SU-DHL-6 (cell line): ENCODE data around the gene SEC61A2.

Experiments used
- H2AFZ ChIP-seq: fragments of 200-600 bp; sonication (generic); 2 replicates; pipeline ENCODE4 v1.6.1; 2014; ENCODE audit warnings: low read depth, mild to moderate bottlenecking, moderate library complexity, mixed read lengths, antibody characterized with exemption, low read length; ENCODE audit not compliant: severe bottlenecking
- H3F3A ChIP-seq: fragments of 200-600 bp; shearing (Covaris generic); 2 replicates; pipeline ENCODE4 v1.6.0; 2016; ENCODE audit warnings: antibody characterized with exemption, mild to moderate bottlenecking; ENCODE audit not compliant: insufficient read depth
- H3K27ac ChIP-seq: fragments of 200-600 bp; sonication (generic); 2 replicates; pipeline ENCODE4 v1.5.1; 2016; ENCODE audit warnings: low read depth, mild to moderate bottlenecking, low read length, moderate library complexity, mixed read lengths
- H3K27me3 ChIP-seq: fragments of 200-600 bp; sonication (generic), shearing (Covaris generic); 2 replicates; pipeline ENCODE4 v1.6.0; 2014; ENCODE audit warnings: mild to moderate bottlenecking, low read length
- H3K36me3 ChIP-seq: fragments of 200-600 bp; sonication (generic); 2 replicates; pipeline ENCODE4 v1.6.1; 2014; ENCODE audit warnings: mild to moderate bottlenecking, low read length, mixed read lengths
- H3K4me2 ChIP-seq: fragments of 300-600, 200-600 bp; shearing (Covaris generic), sonication (generic); 2 replicates; pipeline ENCODE4 v1.6.0; 2014; ENCODE audit warnings: low read length, low read depth, mild to moderate bottlenecking; ENCODE audit not compliant: poor library complexity, severe bottlenecking
- H3K4me3 ChIP-seq: fragments of 200-600 bp; sonication (generic); 2 replicates; pipeline ENCODE4 v1.5.1; 2014; ENCODE audit warnings: antibody characterized with exemption, low read length, mild to moderate bottlenecking, mixed read lengths; ENCODE audit not compliant: insufficient read depth, poor library complexity, severe bottlenecking
- H3K79me2 ChIP-seq: fragments of 200-600 bp; sonication (generic); 2 replicates; pipeline ENCODE4 v1.6.1; 2014; ENCODE audit warnings: mild to moderate bottlenecking, low read length, moderate library complexity; ENCODE audit not compliant: insufficient read depth
- H3K9ac ChIP-seq: fragments of 200-600 bp; sonication (generic); 2 replicates; pipeline ENCODE4 v1.7.0; 2014; ENCODE audit warnings: mild to moderate bottlenecking, low read length
- H3K9me2 ChIP-seq: fragments of 200-600 bp; sonication (generic); replicated peaks from 2 replicates; pipeline ENCODE4 v1.6.1; 2014; ENCODE audit warnings: low read length; ENCODE audit not compliant: insufficient read depth
- H3K9me3 ChIP-seq: fragments of 200-600 bp; sonication (generic); 2 replicates; pipeline ENCODE4 v1.6.1; 2014; ENCODE audit warnings: low read length, mixed read lengths; ENCODE audit not compliant: insufficient read depth
- H4K20me1 ChIP-seq: fragments of 200-600 bp; sonication (generic); 2 replicates; pipeline ENCODE4 v1.6.1; 2014; ENCODE audit warnings: low read depth, mild to moderate bottlenecking, antibody characterized with exemption, low read length, moderate library complexity, mixed read lengths
- CTCF ChIP-seq: fragments of 200-600 bp; sonication (generic); IDR thresholded peaks from one replicate; pipeline ENCODE4 v1.5.1; 2017; ENCODE audit warnings: antibody characterized with exemption, mild to moderate bottlenecking, low read length, moderate library complexity; ENCODE audit not compliant: insufficient read depth, poor library complexity, severe bottlenecking
- EZH2phosphoT487 ChIP-seq: fragments of 200-600 bp; sonication (generic), shearing (Covaris generic); conservative IDR thresholded peaks from 2 replicates; pipeline ENCODE4 v1.6.1; 2018; ENCODE audit warnings: mild to moderate bottlenecking, antibody characterized with exemption, low read length, moderate library complexity, mixed read lengths

Gene SEC61A2

GRCh38 chr10:12130237-12130872, 878 bp downstream of the SEC61A2 start:
- Histone ChIP-seq H3K4me2 (peak overlapping the region; percentile 68), H3K9me3 (no peaks in the 10 kb centered on the region), H3K9me2 (no peaks in the 10 kb centered on the region), H3K27me3 (no peaks in the 10 kb centered on the region), H3K9ac (peak overlapping the region; percentile 76), H2AFZ (peak overlapping the region; percentile 86), H3K27ac (peak overlapping the region; percentile 8; the same call in 1 of the 2 replicates), H3F3A (peaks cover 21% of the 10 kb centered on the region; the same call in 1 of the 2 replicates), H3K36me3 (0 out of 2 replicates have a peak, but pooled peaks cover 2% of the 10 kb centered on the region), H3K4me3 (peak overlapping the region; percentile 75), H4K20me1 (no peaks in the 10 kb centered on the region), H3K79me2 (no peaks in the 10 kb centered on the region; the same call in 1 of the 2 replicates)
- TF ChIP-seq CTCF (peak; percentile 72), EZH2phosphoT487 (no peak)

GRCh38 chr10:12135631-12136030, 6.2 kb downstream of the SEC61A2 start:
- Histone ChIP-seq H3K9ac (no peak overlapping the region), H4K20me1 (no peaks in the 10 kb centered on the region), H3K36me3 (0 out of 2 replicates have a peak, but pooled peaks cover 2% of the 10 kb centered on the region), H3K27ac (no peak overlapping the region), H3K9me2 (no peaks in the 10 kb centered on the region), H3F3A (peaks cover 6% of the 10 kb centered on the region; the same call in 1 of the 2 replicates), H3K79me2 (no peaks in the 10 kb centered on the region; the same call in 1 of the 2 replicates), H3K9me3 (no peaks in the 10 kb centered on the region), H2AFZ (no peak overlapping the region), H3K4me2 (no peak overlapping the region), H3K4me3 (no peak overlapping the region), H3K27me3 (no peaks in the 10 kb centered on the region)
- TF ChIP-seq EZH2phosphoT487, result no peak
- TF ChIP-seq CTCF, result no peak

- Histone ChIP-seq H3F3A (no peaks in the 10 kb centered on the region), H3K36me3 (peaks cover 3% of the 10 kb centered on the region; the same call in 1 of the 2 replicates), H2AFZ (no peak overlapping the region), H3K9me2 (no peaks in the 10 kb centered on the region), H3K9me3 (no peaks in the 10 kb centered on the region), H3K79me2 (no peaks in the 10 kb centered on the region), H3K9ac (no peak overlapping the region), H3K27ac (no peak overlapping the region), H3K4me2 (no peak overlapping the region), H4K20me1 (no peaks in the 10 kb centered on the region), H3K27me3 (no peaks in the 10 kb centered on the region), H3K4me3 (no peak overlapping the region)
- TF ChIP-seq CTCF (no peak), EZH2phosphoT487 (no peak)
Measured at GRCh38 chr10:12140038-12140437, 10.6 kb downstream of the SEC61A2 start.
